Endodermal cell (in vitro differentiated cells): ENCODE results near the gene FBXL16. TPM values are rescaled to one million over a fixed set of nuclear protein-coding genes. Genes with fewer than 3 reads are reported as not detected.

ENCODE experiments used
- DNase-seq: peaks from one replicate; pipeline ENCODE4 v3.0.0-alpha.2; 2017
- H3K27ac ChIP-seq: 2 replicates; pipeline ENCODE4 v1.5.1; 2013; ENCODE audit warnings: mild to moderate bottlenecking, low read depth, low read length, moderate library complexity
- H3K27me3 ChIP-seq: 2 replicates; pipeline ENCODE4 v1.6.1; 2013; ENCODE audit warnings: mild to moderate bottlenecking, low read length, moderate library complexity; ENCODE audit not compliant: insufficient read depth, control insufficient read depth, poor library complexity, severe bottlenecking
- H3K36me3 ChIP-seq: 2 replicates; pipeline ENCODE4 v1.7.0; 2013; ENCODE audit warnings: mild to moderate bottlenecking, low read length, moderate library complexity; ENCODE audit not compliant: control insufficient read depth, insufficient read depth
- H3K4me1 ChIP-seq: one replicate; pipeline ENCODE4 v1.7.0; 2013; ENCODE audit warnings: low read length; ENCODE audit not compliant: control insufficient read depth, insufficient read depth
- H3K4me3 ChIP-seq: 2 replicates; pipeline ENCODE4 v1.5.1; 2013; ENCODE audit warnings: mild to moderate bottlenecking, low read length, moderate library complexity
- H3K9ac ChIP-seq: 2 replicates; pipeline ENCODE4 v1.6.1; 2013; ENCODE audit warnings: mild to moderate bottlenecking, low read length, moderate library complexity; ENCODE audit not compliant: poor library complexity, severe bottlenecking; ENCODE audit errors: extremely low read depth
- H3K9me3 ChIP-seq: 2 replicates; pipeline ENCODE4 v1.6.1; 2013; ENCODE audit warnings: mild to moderate bottlenecking, low read length, moderate library complexity; ENCODE audit not compliant: control insufficient read depth
- H3K27ac Mint-ChIP-seq: 2 replicates; pipeline ENCODE4 v1.8.0; 2020; ENCODE audit warnings: mixed read lengths
- H3K27me3 Mint-ChIP-seq: 2 replicates; pipeline ENCODE4 v1.8.0; 2021; ENCODE audit warnings: mild to moderate bottlenecking, mixed read lengths; ENCODE audit not compliant: insufficient read depth
- H3K36me3 Mint-ChIP-seq: 2 replicates; pipeline ENCODE4 v1.8.0; 2020; ENCODE audit warnings: low read depth, mixed read lengths
- H3K4me1 Mint-ChIP-seq: 2 replicates; pipeline ENCODE4 v1.8.0; 2020; ENCODE audit warnings: mixed read lengths
- H3K4me3 Mint-ChIP-seq: 2 replicates; pipeline ENCODE4 v1.8.0; 2020; ENCODE audit warnings: mild to moderate bottlenecking, moderate library complexity, mixed read lengths
- H3K9me3 Mint-ChIP-seq: 2 replicates; pipeline ENCODE4 v1.8.0; 2020; ENCODE audit warnings: mild to moderate bottlenecking, mixed read lengths
- whole genome bisulfite sequencing, 2 experiments: methylation state at CpG; one replicate each; pipeline versions ENCODE4 v1.1.5 to v1.1.7; 2013; ENCODE audit warnings: missing lambda C conversion rate in 2 of 2, mixed read lengths in 1 of 2; ENCODE audit not compliant: insufficient coverage in 1 of 2, insufficient read length in 1 of 2; 5-methylcytosine and 5-hydroxymethylcytosine counted together
- total RNA-seq, 2 donors: library from RNA; stranded (reverse); fragmentation: NEBNext Ultra II Directional in 1 of 2; extraction: Animal tissue kit (Norgen Biotek cat#: 25700) in 1 of 2; gene quantifications; 2 replicates in 1 of 2; 3 replicates in 1 of 2; pipeline ENCODE4 v1.2.1, GENCODE V29; 2021
- TF ChIP-seq, protein P1 (sequence below): fragments of 200-600 bp; sonication (generic); conservative IDR thresholded peaks from 2 replicates; pipeline ENCODE4 v1.5.0; 2021; ENCODE audit warnings: antibody characterized with exemption, mild to moderate bottlenecking

The FBXL16 gene
- total RNA-seq, 2 donors from 2014 or later = 0.38 to 2.2 TPM

DNA sequence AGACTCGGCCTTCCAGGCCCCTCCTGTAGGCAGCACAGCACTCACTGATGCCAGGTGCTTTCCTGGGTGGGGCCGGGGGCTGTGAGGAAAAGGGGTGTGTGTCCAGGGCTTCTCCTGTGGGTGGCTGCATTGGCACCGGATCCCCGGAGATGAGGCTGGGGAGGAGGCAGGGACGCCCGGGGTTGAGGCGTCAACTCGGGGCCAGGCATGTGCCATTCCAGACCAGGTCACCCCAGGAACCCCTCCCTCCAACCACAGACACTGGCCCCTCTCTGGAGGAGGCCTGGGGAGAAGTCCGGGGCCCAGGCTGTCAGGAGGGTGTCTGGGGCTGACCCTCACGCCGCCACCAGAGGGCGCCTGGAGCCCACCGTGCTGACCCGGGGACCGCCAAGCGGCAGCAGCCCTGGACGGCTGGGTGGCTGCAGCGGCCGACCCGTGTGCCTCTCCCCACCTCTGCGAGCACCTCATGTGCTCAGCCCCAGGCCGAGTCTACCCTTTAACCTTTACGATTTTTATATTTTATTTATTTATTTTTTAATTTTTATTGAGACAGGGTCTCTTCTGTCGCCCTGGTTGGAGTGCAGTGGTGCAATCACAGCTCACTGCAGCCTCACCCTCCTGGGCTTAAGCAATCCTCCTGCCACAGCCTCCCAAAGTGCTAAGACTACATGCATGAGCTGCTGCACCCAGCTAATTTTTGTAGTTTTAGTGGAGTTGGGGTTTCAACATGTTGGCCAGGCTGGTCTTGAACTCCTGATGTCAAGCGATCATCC, 6.1 kb upstream of the FBXL16 start:
- Histone ChIP-seq H3K4me3 (no peak overlapping the region), H3K27me3 (peaks cover 73% of the 10 kb centered on the region), H3K9ac (no peak overlapping the region), H3K27ac (no peak overlapping the region), H3K4me1 (peaks cover 4% of the 10 kb centered on the region), H3K9me3 (no peaks in the 10 kb centered on the region), H3K36me3 (no peaks in the 10 kb centered on the region)
- peaks cover 6% of the 10 kb centered on the region for H3K4me1 Mint-ChIP-seq
- no peak overlapping the region for H3K27ac Mint-ChIP-seq
- peaks cover 67% of the 10 kb centered on the region for H3K27me3 Mint-ChIP-seq
- WGBS, 2 experiments = 8 to 19% methylated on average over 11 to 23 of the region's 25 CpGs
- no peaks in the 10 kb centered on the region for H3K36me3 Mint-ChIP-seq
- no peak overlapping the region for H3K4me3 Mint-ChIP-seq
- peak; percentile 94 for DNase-seq
- TF ChIP-seq, protein P1, sequence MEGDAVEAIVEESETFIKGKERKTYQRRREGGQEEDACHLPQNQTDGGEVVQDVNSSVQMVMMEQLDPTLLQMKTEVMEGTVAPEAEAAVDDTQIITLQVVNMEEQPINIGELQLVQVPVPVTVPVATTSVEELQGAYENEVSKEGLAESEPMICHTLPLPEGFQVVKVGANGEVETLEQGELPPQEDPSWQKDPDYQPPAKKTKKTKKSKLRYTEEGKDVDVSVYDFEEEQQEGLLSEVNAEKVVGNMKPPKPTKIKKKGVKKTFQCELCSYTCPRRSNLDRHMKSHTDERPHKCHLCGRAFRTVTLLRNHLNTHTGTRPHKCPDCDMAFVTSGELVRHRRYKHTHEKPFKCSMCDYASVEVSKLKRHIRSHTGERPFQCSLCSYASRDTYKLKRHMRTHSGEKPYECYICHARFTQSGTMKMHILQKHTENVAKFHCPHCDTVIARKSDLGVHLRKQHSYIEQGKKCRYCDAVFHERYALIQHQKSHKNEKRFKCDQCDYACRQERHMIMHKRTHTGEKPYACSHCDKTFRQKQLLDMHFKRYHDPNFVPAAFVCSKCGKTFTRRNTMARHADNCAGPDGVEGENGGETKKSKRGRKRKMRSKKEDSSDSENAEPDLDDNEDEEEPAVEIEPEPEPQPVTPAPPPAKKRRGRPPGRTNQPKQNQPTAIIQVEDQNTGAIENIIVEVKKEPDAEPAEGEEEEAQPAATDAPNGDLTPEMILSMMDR = peak; percentile 99
- H3K9me3 Mint-ChIP-seq = no peaks in the 10 kb centered on the region

DNA sequence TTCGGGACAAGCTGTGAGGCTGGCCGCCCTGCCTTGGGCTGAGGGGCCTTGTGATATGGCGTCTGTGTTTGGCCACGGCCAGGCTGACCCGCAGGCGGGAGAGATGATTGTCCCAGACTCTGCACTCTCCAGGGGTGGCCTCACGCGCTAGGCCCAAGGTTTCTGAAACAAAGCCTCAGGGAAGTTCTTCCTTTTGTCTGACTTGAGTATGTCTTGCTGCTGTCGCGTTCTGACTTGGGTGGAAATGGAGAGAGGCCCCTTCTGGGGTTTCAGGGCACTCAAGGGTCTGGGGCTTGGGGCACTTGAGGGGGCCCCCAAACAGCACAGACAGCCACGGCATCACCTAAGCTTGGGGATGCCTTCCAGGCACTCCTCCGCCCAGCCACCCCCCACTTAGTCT, 5.5 kb upstream of the FBXL16 start:
- Histone ChIP-seq H3K4me1 (no peaks in the 10 kb centered on the region), H3K27ac (peak overlapping the region; percentile 97), H3K4me3 (no peak overlapping the region), H3K9ac (no peak overlapping the region), H3K36me3 (no peaks in the 10 kb centered on the region), H3K27me3 (peaks cover 75% of the 10 kb centered on the region), H3K9me3 (no peaks in the 10 kb centered on the region)
- WGBS, 2 experiments = 80 to 84% methylated on average over 10 to 12 of the region's 12 CpGs
- peaks cover 3% of the 10 kb centered on the region for H3K4me1 Mint-ChIP-seq
- no peaks in the 10 kb centered on the region for H3K9me3 Mint-ChIP-seq
- no peak overlapping the region for H3K4me3 Mint-ChIP-seq
- TF ChIP-seq, protein P1 = no peak
- DNase-seq = no peak
- no peaks in the 10 kb centered on the region for H3K36me3 Mint-ChIP-seq
- H3K27me3 Mint-ChIP-seq = peaks cover 69% of the 10 kb centered on the region
- no peak overlapping the region for H3K27ac Mint-ChIP-seq

DNA sequence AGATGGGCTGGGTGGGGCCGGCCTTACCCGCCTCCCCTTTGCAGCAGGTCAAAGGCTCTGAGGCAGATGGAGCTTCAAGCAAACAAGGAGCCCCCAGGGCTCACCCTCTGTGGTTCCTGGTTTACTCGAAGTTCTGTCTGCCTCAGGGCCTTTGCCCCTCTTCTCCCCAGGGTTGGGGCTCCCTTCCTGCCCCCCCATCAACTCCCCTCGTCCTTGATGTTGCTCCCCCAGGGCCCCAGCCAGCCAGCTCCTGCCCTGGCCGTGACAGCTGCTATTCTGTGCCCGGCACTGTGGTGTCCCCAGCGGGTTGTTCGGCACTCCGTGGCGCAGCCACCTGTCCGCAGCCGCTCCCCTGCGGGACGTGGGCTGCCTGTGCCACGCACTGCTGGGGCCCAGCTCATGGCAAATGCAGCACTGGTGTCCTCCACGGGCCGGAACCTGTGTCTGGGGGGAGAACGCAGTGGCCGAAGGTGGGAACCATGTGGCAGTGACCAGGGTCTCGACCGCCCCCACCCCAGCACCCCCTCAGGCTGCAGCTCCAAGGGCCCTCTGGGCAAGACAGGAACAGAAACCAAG, 5.0 kb upstream of the FBXL16 start:
- DNase-seq = no peak
- H3K36me3 ChIP-seq = no peaks in the 10 kb centered on the region
- H3K27me3 Mint-ChIP-seq = peaks cover 68% of the 10 kb centered on the region
- H3K27ac Mint-ChIP-seq = no peak overlapping the region
- H3K9ac ChIP-seq = no peak overlapping the region
- H3K9me3 ChIP-seq = no peaks in the 10 kb centered on the region
- no peaks in the 10 kb centered on the region for H3K9me3 Mint-ChIP-seq
- no peak overlapping the region for H3K4me3 ChIP-seq
- no peak overlapping the region for H3K4me3 Mint-ChIP-seq
- no peaks in the 10 kb centered on the region for H3K36me3 Mint-ChIP-seq
- H3K27ac ChIP-seq = peak overlapping the region; percentile 97
- H3K4me1 Mint-ChIP-seq = no peaks in the 10 kb centered on the region
- H3K4me1 ChIP-seq = no peaks in the 10 kb centered on the region
- TF ChIP-seq, protein P1 = no peak
- H3K27me3 ChIP-seq = peaks cover 72% of the 10 kb centered on the region
- 80 to 85% methylated on average over 11 to 21 of the region's 21 CpGs for WGBS, 2 experiments
